ENCODE data around the gene FBXL14. TPM values are rescaled to one million over a fixed set of nuclear protein-coding genes. Genes with fewer than 3 reads are reported as not detected.

FBXL14 gene
- total RNA-seq, 1 experiment from 2014 or later, result 20.8 TPM

- Histone ChIP-seq H3K4me3 (ENCODE audit: insufficient read depth, low read depth, low read length) (peak overlapping the region; percentile 38; the same call in 1 of the 2 replicates), H3K27me3 (ENCODE audit: control insufficient read depth, insufficient read depth, low read length) (peaks cover 67% of the 10 kb centered on the region), H3K36me3 (replicated peaks; ENCODE audit: control insufficient read depth, insufficient read depth, low read length) (no peaks in the 10 kb centered on the region)
- peak; percentile 73 for DNase-seq
Observed at GRCh38 chr12:1531654-1532374, 62.6 kb downstream of the FBXL14 start.

GRCh38 chr12:1531153-1531653 is 63.2 kb downstream of the FBXL14 start:
- Histone ChIP-seq H3K4me3 (ENCODE audit: insufficient read depth, low read depth, low read length) (peak overlapping the region; percentile 38), H3K27me3 (ENCODE audit: control insufficient read depth, insufficient read depth, low read length) (peaks cover 68% of the 10 kb centered on the region), H3K36me3 (replicated peaks; ENCODE audit: control insufficient read depth, insufficient read depth, low read length) (no peaks in the 10 kb centered on the region)
- DNase-seq, result peak; percentile 90

GRCh38 chr12:1530592-1531152 is 63.7 kb downstream of the FBXL14 start:
- Histone ChIP-seq H3K27me3 (ENCODE audit: control insufficient read depth, insufficient read depth, low read length) (peaks cover 68% of the 10 kb centered on the region), H3K36me3 (replicated peaks; ENCODE audit: control insufficient read depth, insufficient read depth, low read length) (no peaks in the 10 kb centered on the region), H3K4me3 (ENCODE audit: insufficient read depth, low read depth, low read length) (peak overlapping the region; percentile 45)
- peak; percentile 83 for DNase-seq

- peaks cover 68% of the 10 kb centered on the region for H3K27me3 ChIP-seq (ENCODE audit: control insufficient read depth, insufficient read depth, low read length)
- peak overlapping the region; percentile 45 for H3K4me3 ChIP-seq (ENCODE audit: insufficient read depth, low read depth, low read length)
- peak; percentile 90 for DNase-seq
- H3K36me3 ChIP-seq (replicated peaks; ENCODE audit: control insufficient read depth, insufficient read depth, low read length), result no peaks in the 10 kb centered on the region
Observed at GRCh38 chr12:1529862-1530591, 64.4 kb downstream of the FBXL14 start.

GRCh38 chr12:1529228-1529861 is 65.0 kb downstream of the FBXL14 start:
- H3K27me3 ChIP-seq (ENCODE audit: control insufficient read depth, insufficient read depth, low read length), result peaks cover 67% of the 10 kb centered on the region
- peak overlapping the region; percentile 45 for H3K4me3 ChIP-seq (ENCODE audit: insufficient read depth, low read depth, low read length)
- DNase-seq, result no peak
- H3K36me3 ChIP-seq (replicated peaks; ENCODE audit: control insufficient read depth, insufficient read depth, low read length), result no peaks in the 10 kb centered on the region

GRCh38 chr12:1528791-1529190 is 65.6 kb downstream of the FBXL14 start:
- H3K36me3 ChIP-seq (replicated peaks; ENCODE audit: control insufficient read depth, insufficient read depth, low read length), result no peaks in the 10 kb centered on the region
- no peak for DNase-seq
- no peak overlapping the region for H3K4me3 ChIP-seq (ENCODE audit: insufficient read depth, low read depth, low read length)
- H3K27me3 ChIP-seq (ENCODE audit: control insufficient read depth, insufficient read depth, low read length), result peaks cover 67% of the 10 kb centered on the region

- no peak overlapping the region for H3K4me3 ChIP-seq (ENCODE audit: insufficient read depth, low read depth, low read length)
- no peaks in the 10 kb centered on the region for H3K36me3 ChIP-seq (replicated peaks; ENCODE audit: control insufficient read depth, insufficient read depth, low read length)
- no peak for DNase-seq
- peaks cover 57% of the 10 kb centered on the region for H3K27me3 ChIP-seq (ENCODE audit: control insufficient read depth, insufficient read depth, low read length)
Observed at GRCh38 chr12:1527789-1528188, 66.6 kb downstream of the FBXL14 start.

- no peak for DNase-seq
- Histone ChIP-seq H3K4me3 (ENCODE audit: insufficient read depth, low read depth, low read length) (no peak overlapping the region), H3K36me3 (replicated peaks; ENCODE audit: control insufficient read depth, insufficient read depth, low read length) (no peaks in the 10 kb centered on the region), H3K27me3 (ENCODE audit: control insufficient read depth, insufficient read depth, low read length) (peaks cover 38% of the 10 kb centered on the region)
Observed at GRCh38 chr12:1525858-1526257, 68.5 kb downstream of the FBXL14 start.

GRCh38 chr12:1523558-1524050 is 70.8 kb downstream of the FBXL14 start:
- Histone ChIP-seq H3K36me3 (replicated peaks; ENCODE audit: control insufficient read depth, insufficient read depth, low read length) (no peaks in the 10 kb centered on the region), H3K27me3 (ENCODE audit: control insufficient read depth, insufficient read depth, low read length) (peaks cover 20% of the 10 kb centered on the region), H3K4me3 (ENCODE audit: insufficient read depth, low read depth, low read length) (no peak overlapping the region)
- DNase-seq, result peak; percentile 78

- DNase-seq, result peak; percentile 44
- Histone ChIP-seq H3K4me3 (ENCODE audit: insufficient read depth, low read depth, low read length) (no peak overlapping the region), H3K36me3 (replicated peaks; ENCODE audit: control insufficient read depth, insufficient read depth, low read length) (no peaks in the 10 kb centered on the region), H3K27me3 (ENCODE audit: control insufficient read depth, insufficient read depth, low read length) (peaks cover 15% of the 10 kb centered on the region)
Observed at GRCh38 chr12:1523046-1523445, 71.3 kb downstream of the FBXL14 start.

- Histone ChIP-seq H3K36me3 (replicated peaks; ENCODE audit: control insufficient read depth, insufficient read depth, low read length) (no peaks in the 10 kb centered on the region), H3K4me3 (ENCODE audit: insufficient read depth, low read depth, low read length) (no peak overlapping the region), H3K27me3 (ENCODE audit: control insufficient read depth, insufficient read depth, low read length) (peaks cover 5% of the 10 kb centered on the region)
- no peak for DNase-seq
Observed at GRCh38 chr12:1519642-1520041, 74.7 kb downstream of the FBXL14 start.

- H3K36me3 ChIP-seq (replicated peaks; ENCODE audit: control insufficient read depth, insufficient read depth, low read length), result no peaks in the 10 kb centered on the region
- DNase-seq, result peak; percentile 30
- H3K27me3 ChIP-seq (ENCODE audit: control insufficient read depth, insufficient read depth, low read length), result no peaks in the 10 kb centered on the region
- H3K4me3 ChIP-seq (ENCODE audit: insufficient read depth, low read depth, low read length), result no peak overlapping the region
Observed at GRCh38 chr12:1518591-1519516, 75.5 kb downstream of the FBXL14 start.

- H3K27me3 ChIP-seq (ENCODE audit: control insufficient read depth, insufficient read depth, low read length), result no peaks in the 10 kb centered on the region
- no peak for DNase-seq
- no peaks in the 10 kb centered on the region for H3K36me3 ChIP-seq (replicated peaks; ENCODE audit: control insufficient read depth, insufficient read depth, low read length)
- no peak overlapping the region for H3K4me3 ChIP-seq (ENCODE audit: insufficient read depth, low read depth, low read length)
Observed at GRCh38 chr12:1517734-1518525, 76.5 kb downstream of the FBXL14 start.
